GM21529 (cell line): ENCODE results near the gene UBE2L3.

Experiments used
- ATAC-seq: cut with Tn5 transposase; IDR thresholded peaks from one replicate; pipeline ENCODE4 v1.9.1; 2021; ENCODE audit not compliant: unreplicated experiment

UBE2L3 gene

DNA sequence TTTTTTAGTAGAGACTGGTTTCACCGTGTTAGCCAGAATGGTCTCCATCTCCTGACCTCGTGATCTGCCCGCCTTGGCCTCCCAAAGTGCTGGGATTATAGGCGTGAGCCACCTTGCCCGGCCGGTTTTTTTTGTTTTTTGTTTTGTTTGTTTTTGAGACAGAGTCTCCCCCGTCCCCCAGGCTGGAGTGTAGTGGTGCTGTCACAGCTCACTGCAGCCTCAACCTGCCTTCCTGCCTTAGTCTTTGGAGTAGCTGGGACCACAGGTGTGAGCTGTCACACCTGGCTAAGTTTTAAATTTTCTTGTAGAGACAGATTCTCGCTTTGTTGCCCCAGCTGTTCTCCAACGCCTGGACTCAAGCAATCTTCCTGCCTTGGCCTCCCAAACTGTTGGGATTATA is 101.5 kb downstream of the UBE2L3 start:
- ATAC-seq = no peak

DNA sequence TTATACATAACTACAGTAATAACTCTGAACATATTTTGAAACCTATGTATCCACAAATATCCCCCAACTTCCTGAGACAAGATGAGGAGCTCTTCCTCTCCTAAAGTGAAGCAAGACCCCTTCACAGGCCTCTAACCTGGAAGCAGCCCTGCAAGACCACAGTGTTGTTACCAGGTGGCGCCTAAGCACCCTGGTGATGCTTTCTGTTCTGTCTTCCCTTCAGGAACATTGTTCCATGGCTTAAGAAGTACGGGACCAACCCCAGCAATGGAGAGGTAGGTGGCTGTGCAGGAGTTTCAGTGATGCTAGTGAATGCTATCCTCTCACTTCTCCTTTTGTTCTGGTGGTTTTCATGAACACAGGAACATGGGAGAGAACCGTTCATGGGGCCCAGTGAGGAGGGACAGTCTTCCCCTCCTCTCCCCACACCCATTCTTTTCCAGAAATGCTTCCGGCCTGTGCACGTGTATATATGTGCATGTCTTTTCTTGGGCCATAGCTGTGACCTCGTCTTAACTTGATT is 104.7 kb downstream of the UBE2L3 start:
- no peak for ATAC-seq
